CD14-positive monocyte (primary cell): Measurements from ENCODE around the gene ZNF326. TPM values are rescaled to one million over a fixed set of nuclear protein-coding genes. Genes with fewer than 3 reads are reported as not detected.

Source experiments
- DNase-seq, 3 donors: peaks; one replicate each; pipeline ENCODE4 v3.0.0-alpha.2; 2011 to 2022
- H2AFZ ChIP-seq: 2 replicates; pipeline ENCODE4 v1.6.0; 2012; ENCODE audit warnings: mild to moderate bottlenecking, low read depth, low read length, inconsistent platforms; ENCODE audit not compliant: insufficient read depth, poor library complexity, severe bottlenecking
- H3K27ac ChIP-seq, 2 donors: 1 replicate in 1 of 2; 2 replicates in 1 of 2; pipeline ENCODE4 v1.5.1; 2012 to 2013; ENCODE audit warnings: low read length in 2 of 2, control low read depth in 1 of 2, inconsistent platforms in 1 of 2, low read depth in 1 of 2, mild to moderate bottlenecking in 1 of 2
- H3K27me3 ChIP-seq, 2 donors: one replicate each; pipeline versions ENCODE4 v1.6.0 to v1.6.1; 2011 to 2013; ENCODE audit warnings: low read length in 2 of 2; ENCODE audit not compliant: control insufficient read depth in 2 of 2, insufficient read depth in 2 of 2
- H3K36me3 ChIP-seq, 2 donors: replicated peaks in 1 of 2; 1 replicate in 1 of 2; 2 replicates in 1 of 2; pipeline versions ENCODE4 v1.5.1 to v1.6.1; 2012 to 2013; ENCODE audit warnings: low read length in 2 of 2, control low read depth in 1 of 2, inconsistent platforms in 1 of 2, mild to moderate bottlenecking in 1 of 2; ENCODE audit not compliant: insufficient read depth in 2 of 2, control insufficient read depth in 1 of 2
- H3K4me1 ChIP-seq, 2 donors: 1 replicate in 1 of 2; 2 replicates in 1 of 2; pipeline versions ENCODE4 v1.5.1 to v1.6.1; 2012 to 2013; ENCODE audit warnings: low read length in 2 of 2, control low read depth in 1 of 2, inconsistent platforms in 1 of 2, mild to moderate bottlenecking in 1 of 2, moderate library complexity in 1 of 2; ENCODE audit not compliant: insufficient read depth in 2 of 2, control insufficient read depth in 1 of 2
- H3K4me2 ChIP-seq: replicated peaks from 2 replicates; pipeline ENCODE3; 2012; ENCODE audit warnings: low read length, moderate library complexity, mild to moderate bottlenecking; ENCODE audit not compliant: poor library complexity, severe bottlenecking; ENCODE audit errors: extremely low read depth
- H3K4me3 ChIP-seq, 3 experiments: fragments of 200-600 bp in 1 of 3; sonication (generic) in 1 of 3; replicated peaks in 1 of 3; 1 replicate in 2 of 3; 2 replicates in 1 of 3; pipeline ENCODE4 v1.5.1; 2011 to 2013; ENCODE audit warnings: low read length in 3 of 3, mild to moderate bottlenecking in 3 of 3, control low read depth in 2 of 3, low read depth in 2 of 3, inconsistent platforms in 1 of 3, moderate library complexity in 1 of 3
- H3K79me2 ChIP-seq: 2 replicates; pipeline ENCODE4 v1.6.0; 2012; ENCODE audit warnings: mild to moderate bottlenecking, control low read depth, inconsistent platforms, low read length, moderate library complexity; ENCODE audit not compliant: insufficient read depth
- H3K9ac ChIP-seq: 2 replicates; pipeline ENCODE4 v1.6.0; 2017; ENCODE audit warnings: low read length, mild to moderate bottlenecking; ENCODE audit not compliant: insufficient read depth, poor library complexity, severe bottlenecking
- H3K9me3 ChIP-seq, 2 donors: replicated peaks in 1 of 2; 1 replicate in 1 of 2; 2 replicates in 1 of 2; pipeline versions ENCODE4 v1.5.1 to v1.6.1; 2012 to 2013; ENCODE audit warnings: low read length in 2 of 2, control low read depth in 1 of 2; ENCODE audit not compliant: control insufficient read depth in 1 of 2, insufficient read depth in 1 of 2
- H4K20me1 ChIP-seq: 2 replicates; pipeline ENCODE4 v1.6.0; 2012; ENCODE audit warnings: mild to moderate bottlenecking, low read length, control low read depth, moderate library complexity; ENCODE audit not compliant: insufficient read depth
- H3K27ac Mint-ChIP-seq, 7 donors: one replicate each; pipeline ENCODE4 v1.8.0; 2020; ENCODE audit warnings: mild to moderate bottlenecking in 7 of 7, mixed read lengths in 7 of 7, moderate library complexity in 6 of 7, inconsistent platforms in 2 of 7
- H3K27me3 Mint-ChIP-seq, 3 donors: one replicate each; pipeline ENCODE4 v1.8.0; 2021 to 2022; ENCODE audit warnings: low read depth in 3 of 3, mild to moderate bottlenecking in 3 of 3, mixed read lengths in 3 of 3, moderate library complexity in 3 of 3, inconsistent platforms in 1 of 3
- H3K36me3 Mint-ChIP-seq, 2 donors: one replicate each; pipeline ENCODE4 v1.8.0; 2020; ENCODE audit warnings: mixed read lengths in 2 of 2, inconsistent platforms in 1 of 2, mild to moderate bottlenecking in 1 of 2
- H3K4me1 Mint-ChIP-seq: one replicate; pipeline ENCODE4 v1.8.0; 2020; ENCODE audit warnings: mild to moderate bottlenecking, mixed read lengths
- H3K4me3 Mint-ChIP-seq, 2 donors: one replicate each; pipeline ENCODE4 v1.8.0; 2020; ENCODE audit warnings: mild to moderate bottlenecking in 2 of 2, mixed read lengths in 2 of 2, moderate library complexity in 1 of 2
- H3K9me3 Mint-ChIP-seq, 7 donors: one replicate each; pipeline ENCODE4 v1.8.0; 2020 to 2022; ENCODE audit warnings: mixed read lengths in 7 of 7, mild to moderate bottlenecking in 6 of 7, moderate library complexity in 6 of 7, inconsistent platforms in 2 of 7
- CTCF ChIP-seq: fragments of 200-600 bp; IDR thresholded peaks from one replicate; pipeline ENCODE4 v1.8.0; 2022; ENCODE audit warnings: antibody characterized with exemption, mild to moderate bottlenecking
- WGBS: methylation state at CpG from one replicate; pipeline ENCODE4 v1.1.5; 2013; ENCODE audit warnings: missing lambda C conversion rate; ENCODE audit not compliant: insufficient coverage; 5-methylcytosine and 5-hydroxymethylcytosine counted together
- intact Hi-C, 2 donors: fragments of 100-400 bp; cut with micrococcal nuclease; formaldehyde crosslinking; loops; one replicate each; pipeline versions ENCODE4 v1.15.0 to v1.15.1; 2023
- polyA plus RNA-seq, 3 donors: library from polyadenylated mRNA; depleted of rRNA in 1 of 3; unstranded in 2 of 3; stranded (reverse) in 1 of 3; fragments of 300-500 nt in 2 of 3; fragments of >200 nt in 1 of 3; fragmentation: Illumina TruSeq in 2 of 3; gene quantifications; 1 replicate in 2 of 3; 2 replicates in 1 of 3; pipeline ENCODE4 v1.2.3, GENCODE V29; 2012 to 2021

The ZNF326 gene
- polyA plus RNA-seq, 3 donors = 3.8 to 5.0 (median 4.5) TPM

GRCh38 chr1:89966656-89967055, 28.3 kb upstream of the ZNF326 start:
- Histone ChIP-seq H4K20me1 (no peaks in the 10 kb centered on the region), H3K27ac (no peak overlapping the region), H3K4me1 (peaks cover 6 to 11% of the 10 kb centered on the region in 2 donors), H3K4me3 (no peak overlapping the region), H3K4me2 (no peak overlapping the region), H3K36me3 (no peaks in the 10 kb centered on the region), H3K9me3 (no peaks in the 10 kb centered on the region), H3K9ac (peak overlapping the region; percentile 4), H3K27me3 (no peaks in the 10 kb centered on the region), H3K79me2 (no peaks in the 10 kb centered on the region), H2AFZ (no peak overlapping the region)
- intact Hi-C loops = no loop called here
- DNase-seq = peak in 2 of 3 donors; percentile 43 to 56
- TF ChIP-seq CTCF = no peak
- no peak overlapping the region for H3K4me3 Mint-ChIP-seq
- H3K36me3 Mint-ChIP-seq = no peaks in the 10 kb centered on the region
- no peaks in the 10 kb centered on the region for H3K27me3 Mint-ChIP-seq
- 14% methylated on average over 2 of the region's 5 CpGs for WGBS
- peaks cover 0 to 4% (median 0%) of the 10 kb centered on the region in 7 donors for H3K9me3 Mint-ChIP-seq
- peaks cover 14% of the 10 kb centered on the region for H3K4me1 Mint-ChIP-seq
- no peak overlapping the region for H3K27ac Mint-ChIP-seq

GRCh38 chr1:89971600-89971999, 23.3 kb upstream of the ZNF326 start:
- DNase-seq = no peak
- no peaks in the 10 kb centered on the region for H3K36me3 ChIP-seq
- no peaks in the 10 kb centered on the region for H3K9me3 ChIP-seq
- no peaks in the 10 kb centered on the region for H4K20me1 ChIP-seq
- H3K4me1 ChIP-seq = peaks cover 28 to 29% of the 10 kb centered on the region in 2 donors
- H3K27ac ChIP-seq = no peak overlapping the region
- TF ChIP-seq CTCF = no peak
- no CpG with 5 or more reads among the region's 1 CpG for WGBS
- no peak overlapping the region for H3K4me3 Mint-ChIP-seq
- H3K4me1 Mint-ChIP-seq = peaks cover 31% of the 10 kb centered on the region
- H2AFZ ChIP-seq = no peak overlapping the region
- no peaks in the 10 kb centered on the region for H3K27me3 ChIP-seq
- H3K27ac Mint-ChIP-seq = no peak overlapping the region
- H3K4me2 ChIP-seq = no peak overlapping the region
- no peaks in the 10 kb centered on the region for H3K36me3 Mint-ChIP-seq
- H3K9me3 Mint-ChIP-seq = no peaks in the 10 kb centered on the region
- no peak overlapping the region for H3K4me3 ChIP-seq
- H3K27me3 Mint-ChIP-seq = peaks cover 0 to 4% (median 2%) of the 10 kb centered on the region in 3 donors
- intact Hi-C loops = no loop called here
- H3K79me2 ChIP-seq = no peaks in the 10 kb centered on the region
- no peak overlapping the region for H3K9ac ChIP-seq
